Left lung (tissue), 10 donors: ENCODE results near the gene USP32. TPM values are rescaled to one million over a fixed set of nuclear protein-coding genes. Genes with fewer than 3 reads are reported as not detected.

Experiments
- ATAC-seq: fragments of 200-7000 bp; cut with Tn5 transposase; one replicate; pipeline ENCODE4 v1.9.1; 2020; ENCODE audit warnings: moderate library complexity
- DNase-seq, 4 donors: peaks; one replicate each; pipeline ENCODE4 v3.0.0-alpha.2; 2013 to 2020
- H3K27ac ChIP-seq, 2 donors: fragments of 200-600 bp; sonication (generic) in 1 of 2; one replicate each; pipeline versions ENCODE4 v1.5.0 to v1.8.0; 2020 to 2021
- H3K27me3 ChIP-seq, 2 donors: fragments of 200-600 bp; sonication (generic) in 1 of 2; one replicate each; pipeline versions ENCODE4 v1.5.0 to v1.8.0; 2020 to 2021
- H3K36me3 ChIP-seq, 2 donors: fragments of 200-600 bp; sonication (generic) in 1 of 2; one replicate each; pipeline versions ENCODE4 v1.5.0 to v1.8.0; 2020 to 2021
- H3K4me1 ChIP-seq, 2 donors: fragments of 200-600 bp; one replicate each; pipeline ENCODE4 v1.8.0; 2021
- H3K4me3 ChIP-seq, 2 donors: fragments of 200-600 bp; sonication (generic) in 1 of 2; one replicate each; pipeline versions ENCODE4 v1.5.0 to v1.8.0; 2020 to 2021; ENCODE audit warnings: mild to moderate bottlenecking in 1 of 2
- H3K9me3 ChIP-seq, 2 donors: fragments of 200-600 bp; sonication (generic) in 1 of 2; one replicate each; pipeline versions ENCODE4 v1.5.0 to v1.8.0; 2020 to 2021
- CTCF ChIP-seq, 2 donors: fragments of 200-600 bp; sonication (generic) in 1 of 2; IDR thresholded peaks; one replicate each; pipeline versions ENCODE4 v1.5.0 to v1.8.0; 2021; ENCODE audit warnings: antibody characterized with exemption in 2 of 2
- intact Hi-C, 2 donors: fragments of 100-400 bp; cut with DNase I; formaldehyde crosslinking; loops; one replicate each; pipeline versions ENCODE4 v1.11.2 to v1.14.2; 2022
- polyA plus RNA-seq, 6 donors: library from polyadenylated mRNA; unstranded; fragments of 120-200 nt; gene quantifications; one replicate each; pipeline ENCODE4 v1.2.1, GENCODE V29; 2013; ENCODE audit not compliant: insufficient read length in 6 of 6
- total RNA-seq, 2 donors: library from RNA; stranded (reverse); fragmentation: NEBNext Ultra II Directional; extraction: Animal tissue kit (Norgen Biotek cat#: 25700); gene quantifications; one replicate each; pipeline ENCODE4 v1.2.1, GENCODE V29; 2021
- donor health status: DM: no; HTN: yes; CAD: no.
- donor health status: DM: no; HTN: no; CAD: no.

The USP32 gene
- total and polyA plus RNA-seq, 8 donors: 30.7 to 73.2 (median 37.7) TPM

- no peak for DNase-seq
- Histone ChIP-seq H3K9me3 (no peaks in the 10 kb centered on the region), H3K4me3 (no peak overlapping the region), H3K4me1 (no peaks in the 10 kb centered on the region), H3K27me3 (no peaks in the 10 kb centered on the region), H3K27ac (no peak overlapping the region), H3K36me3 (peaks cover 0 to 52% of the 10 kb centered on the region in 2 donors)
- intact Hi-C loops: no loop called here
- no peak for TF ChIP-seq CTCF (IDR thresholded peaks at IDR 0.05)
- no peak for ATAC-seq
These were observed 144.0 kb downstream of the USP32 start for GRCh38 chr17:60247836-60248461.

GRCh38 chr17:60244656-60245055 lies 147.3 kb downstream of the USP32 start:
- DNase-seq (no peak), ATAC-seq (no peak)
- H3K27me3 ChIP-seq: no peaks in the 10 kb centered on the region

GRCh38 chr17:60240290-60240689 lies 151.6 kb downstream of the USP32 start:
- ATAC-seq: no peak
- H3K27ac ChIP-seq: no peak overlapping the region
- H3K36me3 ChIP-seq: peaks cover 0 to 34% of the 10 kb centered on the region in 2 donors
- H3K4me3 ChIP-seq: no peak overlapping the region
- no peak for DNase-seq
- TF ChIP-seq CTCF (IDR thresholded peaks at IDR 0.05): no peak
- H3K27me3 ChIP-seq: no peaks in the 10 kb centered on the region
- intact Hi-C loops: no loop called here
- H3K4me1 ChIP-seq: no peaks in the 10 kb centered on the region
- no peaks in the 10 kb centered on the region for H3K9me3 ChIP-seq

More at GRCh38 chr17:60244656-60245055, 147.3 kb downstream of the USP32 start:
- no peaks in the 10 kb centered on the region for H3K4me1 ChIP-seq
- no peak overlapping the region for H3K27ac ChIP-seq
- no peaks in the 10 kb centered on the region for H3K9me3 ChIP-seq
- no peak for TF ChIP-seq CTCF (IDR thresholded peaks at IDR 0.05)
- H3K36me3 ChIP-seq: peaks cover 0 to 44% of the 10 kb centered on the region in 2 donors
- intact Hi-C loops: no loop called here
- no peak overlapping the region for H3K4me3 ChIP-seq

GRCh38 chr17:60231691-60232090 lies 160.2 kb downstream of the USP32 start:
- intact Hi-C loops: no loop called here
- Histone ChIP-seq H3K9me3 (no peaks in the 10 kb centered on the region), H3K27me3 (no peaks in the 10 kb centered on the region), H3K4me3 (no peak overlapping the region), H3K27ac (peak overlapping the region in 1 of 2 donors; percentile 6), H3K4me1 (no peaks in the 10 kb centered on the region), H3K36me3 (peaks cover 0 to 28% of the 10 kb centered on the region in 2 donors)
- DNase-seq (no peak), ATAC-seq (no peak)
- no peak for TF ChIP-seq CTCF (IDR thresholded peaks at IDR 0.05)

- peak in 1 of 4 donors; percentile 12 for DNase-seq
- peak; percentile 60 for ATAC-seq
- intact Hi-C loops: no loop called here
- Histone ChIP-seq H3K27me3 (no peaks in the 10 kb centered on the region), H3K4me3 (no peak overlapping the region), H3K36me3 (peaks cover 0 to 32% of the 10 kb centered on the region in 2 donors), H3K4me1 (no peaks in the 10 kb centered on the region), H3K9me3 (no peaks in the 10 kb centered on the region), H3K27ac (no peak overlapping the region)
- TF ChIP-seq CTCF (IDR thresholded peaks at IDR 0.05): peak in 1 of 2 donors; percentile 35
These were observed 160.7 kb downstream of the USP32 start for GRCh38 chr17:60231234-60231633.
